IPS-15b (cell line): ENCODE measurements around the gene SMIM12.
"Not testable (repeated sequence)": the region's sequence is repeated elsewhere in the genome, so short reads cannot be mapped to it uniquely, and the experiment has no call there.

Source experiments
- H3K27me3 ChIP-seq: one replicate; pipeline ENCODE4 v1.6.1; 2013; ENCODE audit warnings: low read length; ENCODE audit not compliant: control insufficient read depth, insufficient read depth
- H3K36me3 ChIP-seq: one replicate; pipeline ENCODE4 v1.6.1; 2013; ENCODE audit warnings: low read length; ENCODE audit not compliant: control insufficient read depth, insufficient read depth
- H3K4me1 ChIP-seq: one replicate; pipeline ENCODE4 v1.6.1; 2013; ENCODE audit warnings: mild to moderate bottlenecking, low read length; ENCODE audit not compliant: control insufficient read depth, insufficient read depth
- H3K4me3 ChIP-seq: one replicate; pipeline ENCODE4 v1.5.1; 2013; ENCODE audit warnings: low read depth, low read length
- H3K9ac ChIP-seq: one replicate; pipeline ENCODE4 v1.6.1; 2013; ENCODE audit warnings: low read depth, mild to moderate bottlenecking, low read length
- H3K9me3 ChIP-seq: one replicate; pipeline ENCODE4 v1.6.1; 2013; ENCODE audit warnings: mild to moderate bottlenecking, low read length; ENCODE audit not compliant: control insufficient read depth, insufficient read depth

SMIM12 gene

GRCh38 chr1:34816778-34817177 lies 42.8 kb downstream of the SMIM12 start:
- Histone ChIP-seq H3K4me3 (no peak overlapping the region), H3K4me1 (no peaks in the 10 kb centered on the region), H3K36me3 (no peaks in the 10 kb centered on the region), H3K9ac (no peak overlapping the region), H3K27me3 (no peaks in the 10 kb centered on the region), H3K9me3 (no peaks in the 10 kb centered on the region)

GRCh38 chr1:34816332-34816731 lies 43.2 kb downstream of the SMIM12 start:
- Histone ChIP-seq H3K27me3 (no peaks in the 10 kb centered on the region), H3K36me3 (no peaks in the 10 kb centered on the region), H3K9ac (no peak overlapping the region), H3K4me3 (no peak overlapping the region), H3K4me1 (no peaks in the 10 kb centered on the region), H3K9me3 (no peaks in the 10 kb centered on the region)

GRCh38 chr1:34810781-34811180 lies 48.8 kb downstream of the SMIM12 start:
- H3K4me3 ChIP-seq, H3K9me3 ChIP-seq, H3K36me3 ChIP-seq, H3K27me3 ChIP-seq, H3K4me1 ChIP-seq, H3K9ac ChIP-seq: not testable (repeated sequence)

DNA sequence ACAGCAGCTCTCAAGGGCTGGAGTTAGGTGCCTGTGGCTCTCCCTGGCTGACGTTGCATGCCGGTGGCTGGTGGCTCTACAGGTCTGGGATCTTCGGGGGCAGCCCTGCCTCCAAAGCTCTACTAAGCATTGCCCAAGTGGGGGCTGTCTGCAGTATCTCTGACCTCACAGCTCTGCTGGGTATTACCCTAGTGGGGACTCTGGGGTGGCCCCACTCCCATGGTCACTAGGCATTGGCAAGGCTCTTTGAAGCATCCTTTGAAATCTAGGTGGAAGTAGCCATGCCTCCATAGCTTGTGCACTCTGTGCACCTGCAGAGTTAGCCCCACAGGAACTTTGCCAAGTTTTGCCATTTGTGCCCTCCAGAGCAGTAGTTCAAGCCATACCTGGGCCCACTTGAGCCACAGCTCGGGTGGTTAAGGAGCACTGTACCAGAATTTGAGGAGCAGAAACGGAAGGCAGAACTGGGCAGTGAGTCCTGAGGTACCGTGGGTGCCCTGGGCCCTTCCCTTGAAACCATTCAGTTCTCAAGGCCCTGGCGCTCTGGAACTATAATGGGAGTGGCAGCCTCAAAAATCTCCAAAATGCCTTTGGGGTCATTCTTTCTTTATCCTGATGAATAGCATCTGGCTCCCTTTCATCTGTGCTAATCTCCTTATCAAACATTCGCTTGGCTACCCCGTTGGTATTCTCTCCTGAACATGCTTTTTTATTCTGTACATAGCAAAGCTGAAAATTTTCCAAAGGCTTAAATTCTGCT lies 51.3 kb downstream of the SMIM12 start:
- Histone ChIP-seq H3K4me1 (no peaks in the 10 kb centered on the region), H3K9ac (no peak overlapping the region), H3K36me3 (no peaks in the 10 kb centered on the region), H3K4me3 (no peak overlapping the region), H3K27me3 (no peaks in the 10 kb centered on the region), H3K9me3 (no peaks in the 10 kb centered on the region)

DNA sequence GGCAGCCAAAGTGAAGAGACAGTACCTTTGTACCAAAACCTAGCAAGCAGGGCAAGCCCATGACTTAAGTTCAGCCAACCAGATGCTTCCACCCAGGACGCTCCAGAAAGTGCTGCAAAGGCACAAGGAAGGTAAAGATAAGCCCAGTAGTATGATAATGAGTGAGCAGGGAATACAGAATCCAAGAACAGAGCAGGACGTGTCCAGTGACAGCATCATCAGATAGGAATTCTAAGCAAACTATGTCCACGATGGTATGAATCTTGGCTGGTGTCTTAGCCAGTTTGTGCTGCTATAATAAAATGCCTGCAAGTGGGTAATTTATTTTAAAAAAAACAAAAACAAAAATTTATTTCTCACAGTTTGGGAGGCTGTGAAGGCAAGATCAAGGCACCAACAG lies 53.2 kb downstream of the SMIM12 start:
- Histone ChIP-seq H3K4me3 (no peak overlapping the region), H3K36me3 (no peaks in the 10 kb centered on the region), H3K4me1 (no peaks in the 10 kb centered on the region), H3K9ac (no peak overlapping the region), H3K9me3 (no peaks in the 10 kb centered on the region), H3K27me3 (no peaks in the 10 kb centered on the region)

DNA sequence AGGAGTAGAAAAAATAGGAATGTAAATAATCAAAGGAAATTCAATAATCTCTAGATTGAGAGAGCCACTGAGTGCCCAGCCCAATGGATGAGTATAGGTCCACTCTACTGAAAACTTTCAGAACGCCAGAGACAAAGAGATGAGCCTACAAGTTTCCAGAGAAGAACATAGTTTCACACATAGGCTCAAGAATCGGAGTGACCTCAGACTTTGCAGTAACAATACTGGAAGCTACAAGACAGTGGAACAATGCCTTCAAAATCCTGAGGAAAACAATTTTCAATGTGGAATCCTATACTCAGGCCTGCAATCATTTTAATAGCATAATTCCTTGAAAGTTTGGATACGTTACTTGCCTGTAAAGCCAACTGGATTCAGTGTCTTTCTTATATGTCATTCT lies 55.8 kb downstream of the SMIM12 start:
- Histone ChIP-seq H3K36me3 (no peaks in the 10 kb centered on the region), H3K9me3 (no peaks in the 10 kb centered on the region), H3K9ac (no peak overlapping the region), H3K4me1 (no peaks in the 10 kb centered on the region), H3K27me3 (no peaks in the 10 kb centered on the region), H3K4me3 (no peak overlapping the region)
